Measurements from ENCODE around the gene CDK16. TPM values are rescaled to one million over a fixed set of nuclear protein-coding genes. Genes with fewer than 3 reads are reported as not detected.

CDK16 gene
- total RNA-seq, 1 donor from 2014 or later, result 151 TPM

DNA sequence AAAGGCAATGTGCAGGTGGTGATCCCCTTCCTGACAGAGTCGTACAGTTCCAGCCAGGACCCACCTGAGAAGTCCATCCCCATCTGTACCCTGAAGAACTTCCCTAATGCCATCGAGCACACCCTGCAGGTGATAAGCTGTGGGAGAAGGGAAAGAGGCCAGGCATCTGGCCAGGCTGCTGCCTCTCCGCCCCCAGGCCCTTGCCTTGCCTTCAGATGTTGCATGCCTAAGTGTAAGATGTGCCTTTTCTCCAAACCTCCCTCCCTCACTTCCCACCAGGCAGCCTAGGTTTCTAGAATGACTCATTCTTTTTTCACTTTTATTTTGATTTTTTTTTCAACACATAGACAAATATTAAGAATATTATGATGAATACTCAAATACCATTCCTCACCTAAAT, 12.2 kb upstream of the CDK16 start:
- no peak for DNase-seq (ENCODE audit: low read depth)

DNA sequence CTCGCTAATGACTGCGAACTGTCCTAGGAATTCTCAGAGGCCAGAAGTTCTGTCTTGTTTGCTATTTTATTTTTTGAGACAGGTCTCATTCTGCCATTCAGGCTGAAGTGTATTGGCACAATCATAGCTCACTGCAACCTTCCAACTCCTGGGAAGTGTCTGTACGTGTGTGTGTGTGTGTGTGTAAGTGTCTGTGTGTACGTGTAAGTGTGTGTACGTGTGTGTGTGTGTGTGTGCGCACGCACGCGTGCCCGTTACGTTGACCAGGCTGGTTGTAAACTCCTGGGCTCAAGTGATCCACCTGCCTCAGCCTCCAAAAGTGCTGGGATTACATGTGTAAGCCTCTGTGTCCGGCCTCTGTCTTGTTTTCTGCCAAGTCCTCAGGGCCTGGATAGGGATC, 10.4 kb upstream of the CDK16 start:
- DNase-seq (ENCODE audit: low read depth), result no peak

GRCh38 chrX:47209508-47210238, 8.8 kb upstream of the CDK16 start:
- no peak for DNase-seq (ENCODE audit: low read depth)

GRCh38 chrX:47210661-47211425, 7.6 kb upstream of the CDK16 start:
- no peak for DNase-seq (ENCODE audit: low read depth)

DNA sequence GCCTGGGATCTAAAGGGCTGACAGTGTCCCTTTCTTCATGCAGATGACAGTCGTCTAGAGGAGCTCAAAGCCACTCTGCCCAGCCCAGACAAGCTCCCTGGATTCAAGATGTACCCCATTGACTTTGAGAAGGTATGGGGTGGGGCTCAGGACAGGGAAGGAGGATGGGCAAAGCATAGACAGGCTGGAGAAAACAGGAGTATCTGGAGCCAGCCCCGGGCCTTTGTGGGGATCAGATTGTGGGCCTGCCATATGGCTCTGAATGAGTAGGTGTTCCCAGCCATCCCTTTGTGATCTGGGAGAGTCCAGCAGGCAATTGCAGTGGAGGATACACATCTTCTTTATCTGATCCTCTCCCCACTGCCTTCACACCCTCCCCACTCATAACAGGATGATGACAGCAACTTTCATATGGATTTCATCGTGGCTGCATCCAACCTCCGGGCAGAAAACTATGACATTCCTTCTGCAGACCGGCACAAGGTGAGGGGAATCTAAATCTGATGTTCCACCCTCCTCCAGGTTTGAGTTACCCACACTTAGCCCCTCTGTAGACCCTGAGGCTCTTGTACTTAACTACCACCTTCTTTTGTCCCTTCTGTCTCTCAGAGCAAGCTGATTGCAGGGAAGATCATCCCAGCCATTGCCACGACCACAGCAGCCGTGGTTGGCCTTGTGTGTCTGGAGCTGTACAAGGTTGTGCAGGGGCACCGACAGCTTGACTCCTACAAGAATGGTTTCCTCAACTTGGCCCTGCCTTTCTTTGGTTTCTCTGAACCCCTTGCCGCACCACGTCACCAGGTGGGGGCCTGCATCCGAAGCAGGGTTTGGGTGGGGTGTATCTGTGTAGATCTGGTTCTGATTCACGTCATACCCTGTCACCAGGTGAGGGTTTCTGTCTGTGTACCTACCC, 5.8 kb upstream of the CDK16 start:
- no peak for DNase-seq (ENCODE audit: low read depth)

GRCh38 chrX:47214435-47215077, 3.9 kb upstream of the CDK16 start:
- DNase-seq (ENCODE audit: low read depth), result no peak

DNA sequence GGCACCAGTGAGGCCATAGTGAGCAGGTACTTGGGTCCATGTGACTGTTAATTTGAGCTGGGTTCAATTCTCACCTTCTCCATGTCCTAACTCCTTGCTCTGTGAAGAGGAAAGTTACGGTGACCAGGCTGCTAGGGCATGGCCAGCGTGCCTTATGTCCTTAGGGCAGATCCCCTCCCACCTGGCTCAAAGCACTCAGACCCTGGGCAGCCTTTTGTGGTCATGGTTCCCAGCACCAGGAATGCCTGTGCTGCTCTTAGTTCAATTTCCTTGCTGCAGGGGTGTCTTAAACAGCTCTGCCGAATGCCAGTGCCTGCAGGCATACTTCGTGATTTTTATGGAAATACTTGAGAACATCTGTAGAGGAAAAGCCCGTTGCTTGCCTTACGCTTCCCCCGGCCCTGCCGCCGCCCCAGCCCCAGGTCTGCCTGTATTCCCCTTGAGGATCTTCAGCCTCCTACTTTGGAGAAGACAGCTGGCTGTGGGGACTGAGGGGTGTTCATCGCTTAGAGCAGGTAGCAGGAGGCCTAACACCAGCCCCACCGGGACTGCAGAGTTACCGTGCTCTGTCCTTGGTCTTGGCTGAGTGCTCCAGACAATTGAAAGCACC, 3.1 kb upstream of the CDK16 start:
- no peak for DNase-seq (ENCODE audit: low read depth)

- DNase-seq (ENCODE audit: low read depth), result no peak
These were observed 2.0 kb upstream of the CDK16 start for GRCh38 chrX:47216393-47216925.

- DNase-seq (ENCODE audit: low read depth), result no peak
These were observed 1.2 kb upstream of the CDK16 start for GRCh38 chrX:47217121-47217851.

GRCh38 chrX:47217852-47218279, 615 bp upstream of the CDK16 start:
- DNase-seq (ENCODE audit: low read depth), result peak; percentile 98

DNA sequence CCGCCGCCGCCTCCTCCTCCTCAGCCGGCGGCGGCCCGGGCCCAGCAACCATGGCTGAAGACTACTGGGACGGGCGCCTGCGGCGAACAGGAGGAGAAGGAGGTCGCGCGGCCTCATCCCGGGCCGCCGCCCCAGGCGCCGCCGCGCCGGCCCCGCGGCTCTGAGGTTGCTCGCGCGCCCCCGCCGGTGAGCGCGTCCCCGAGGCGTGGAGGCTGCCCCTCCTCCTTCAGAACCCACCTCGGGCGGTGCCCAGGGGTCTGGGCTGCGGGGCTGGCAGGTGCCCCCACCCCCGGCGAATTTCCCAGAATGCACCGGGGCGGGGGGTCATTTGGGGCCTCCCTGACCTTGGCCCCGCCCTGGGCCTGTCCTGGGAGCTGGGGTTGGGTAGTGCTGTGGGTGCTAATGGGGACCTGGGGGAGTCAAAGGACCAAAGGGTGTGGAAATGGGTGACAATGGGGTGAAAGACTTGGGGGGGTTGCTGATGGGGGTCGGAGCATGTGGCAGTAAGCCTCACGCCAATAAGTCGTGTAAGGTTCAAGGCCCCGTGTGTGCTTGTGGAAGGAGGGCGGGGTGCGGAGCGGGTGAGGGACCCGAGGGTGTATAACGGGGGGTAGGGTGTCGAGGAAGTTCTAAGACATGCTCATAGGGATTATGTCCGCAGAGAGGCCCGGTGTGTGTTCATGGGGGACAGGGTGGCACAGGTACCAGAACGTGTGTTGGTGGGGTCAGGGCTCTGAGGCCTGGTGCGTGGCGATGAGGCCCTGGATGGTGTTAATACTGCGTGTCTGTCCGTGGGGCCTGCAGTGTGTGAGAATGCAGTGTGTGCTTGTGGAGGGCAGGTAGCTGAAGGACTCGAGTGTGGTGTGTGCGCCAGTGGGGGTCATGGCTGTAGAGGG, 687 bp downstream of the CDK16 start:
- DNase-seq (ENCODE audit: low read depth), result no peak

DNA sequence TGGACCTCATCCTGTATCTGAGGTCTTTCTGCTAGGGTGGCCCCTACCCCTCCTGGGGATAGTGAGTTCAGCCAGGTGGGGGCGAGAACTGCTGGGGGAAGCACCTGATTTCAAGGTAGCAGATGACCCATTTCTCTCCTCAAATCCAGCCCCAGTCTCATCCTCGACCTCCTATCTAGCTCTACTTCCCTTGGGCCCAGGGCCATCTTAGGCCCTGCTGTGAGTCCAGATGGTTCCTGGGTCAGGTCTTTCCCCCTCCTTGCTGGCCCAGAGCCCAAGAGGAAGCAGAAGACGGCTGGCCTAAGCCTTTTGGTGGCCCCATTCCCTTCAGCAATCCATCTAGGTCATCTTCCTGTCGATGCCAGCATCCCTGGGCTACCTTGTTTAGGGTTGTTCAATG, 3.3 kb downstream of the CDK16 start:
- no peak for DNase-seq (ENCODE audit: low read depth)

DNA sequence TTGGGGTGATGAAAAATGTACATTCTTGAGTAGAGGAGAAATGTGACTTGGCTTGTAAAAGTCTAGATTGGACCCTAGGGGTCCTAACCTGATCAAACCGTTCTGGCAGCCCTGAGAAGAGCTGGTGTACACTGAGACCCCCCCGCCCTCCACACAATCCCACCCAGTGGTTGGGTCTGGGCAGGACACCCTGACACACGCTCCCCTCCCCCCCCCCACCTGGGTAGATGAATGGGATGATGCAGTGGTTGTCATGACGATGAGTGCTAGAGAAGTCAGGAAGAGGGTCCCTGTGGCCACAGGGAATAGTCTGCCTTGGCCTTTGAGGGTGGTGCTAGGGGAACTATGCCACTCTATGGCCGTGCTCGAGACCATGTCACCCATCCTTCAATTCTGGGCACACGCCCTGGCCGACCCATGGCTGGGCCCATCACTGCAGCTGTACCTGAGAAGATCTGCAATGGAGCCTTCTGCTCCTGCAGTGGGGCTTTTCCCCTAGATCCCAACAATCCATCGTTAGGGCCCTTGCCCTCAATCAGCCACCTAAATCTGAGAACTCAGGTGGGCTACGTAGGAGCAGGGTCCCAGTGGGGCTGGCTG, 4.4 kb downstream of the CDK16 start:
- no peak for DNase-seq (ENCODE audit: low read depth)

DNA sequence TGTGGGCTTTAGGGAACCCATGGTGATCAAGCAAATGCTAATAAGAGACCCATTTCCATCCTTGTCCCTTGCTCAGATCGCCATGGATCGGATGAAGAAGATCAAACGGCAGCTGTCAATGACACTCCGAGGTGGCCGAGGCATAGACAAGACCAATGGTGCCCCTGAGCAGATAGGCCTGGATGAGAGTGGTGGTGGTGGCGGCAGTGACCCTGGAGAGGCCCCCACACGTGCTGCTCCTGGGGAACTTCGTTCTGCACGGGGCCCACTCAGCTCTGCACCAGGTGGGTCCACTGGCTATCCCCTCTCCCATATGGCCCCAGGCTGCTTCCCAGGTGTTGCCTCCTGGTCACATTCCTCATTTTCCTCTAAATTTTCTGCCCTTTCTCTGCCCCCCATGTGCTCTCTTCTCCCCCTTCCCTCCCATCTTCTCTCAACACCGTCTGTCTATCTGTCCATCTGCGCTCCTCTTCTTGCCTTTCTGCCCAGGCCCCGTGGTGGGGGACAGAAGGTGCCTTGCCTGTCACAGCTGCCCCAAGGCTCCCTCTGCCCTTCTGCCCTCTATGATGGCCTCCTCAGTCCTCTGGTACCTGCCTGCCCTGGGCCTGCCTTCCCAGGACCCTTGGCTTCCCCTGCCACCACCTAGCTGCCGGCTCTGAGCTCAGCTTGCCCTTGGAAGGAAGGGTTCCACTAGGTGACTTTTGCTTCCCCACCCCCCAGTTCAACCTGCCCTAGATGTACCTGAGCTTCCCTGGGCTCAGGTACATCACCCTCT, 5.2 kb downstream of the CDK16 start:
- DNase-seq (ENCODE audit: low read depth), result no peak

GRCh38 chrX:47224266-47224895, 5.9 kb downstream of the CDK16 start:
- DNase-seq (ENCODE audit: low read depth), result no peak

DNA sequence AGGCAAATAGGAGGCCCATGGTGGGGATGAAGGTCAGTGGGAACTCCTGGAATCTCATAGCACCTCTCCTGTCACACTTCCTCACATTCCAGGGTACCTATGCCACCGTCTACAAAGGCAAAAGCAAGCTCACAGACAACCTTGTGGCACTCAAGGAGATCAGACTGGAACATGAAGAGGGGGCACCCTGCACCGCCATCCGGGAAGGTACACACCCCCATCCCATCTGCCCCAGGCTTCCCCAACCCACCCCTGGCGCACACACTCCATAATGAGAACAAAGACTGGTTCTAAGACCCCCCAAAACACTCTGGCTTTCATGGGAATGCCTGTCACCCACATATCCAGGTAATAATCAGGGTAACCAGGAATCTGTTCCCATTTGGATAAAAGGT, 6.4 kb downstream of the CDK16 start:
- DNase-seq (ENCODE audit: low read depth), result no peak

DNA sequence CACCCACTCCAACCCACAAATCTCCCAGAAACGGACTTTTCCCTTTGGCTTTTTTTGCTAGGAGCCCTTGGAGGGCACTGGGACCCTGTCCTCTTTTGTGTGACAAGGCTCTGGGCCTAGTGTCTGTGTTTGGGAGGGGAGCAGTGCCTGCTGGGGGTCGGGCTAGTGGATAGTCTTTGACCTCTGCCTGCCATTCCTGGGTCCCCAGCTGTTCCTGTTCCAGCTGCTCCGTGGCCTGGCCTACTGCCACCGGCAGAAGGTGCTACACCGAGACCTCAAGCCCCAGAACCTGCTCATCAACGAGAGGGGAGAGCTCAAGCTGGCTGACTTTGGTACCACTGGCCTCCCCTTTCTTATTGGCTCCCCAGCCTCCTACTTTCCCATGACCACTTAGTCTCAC, 7.6 kb downstream of the CDK16 start:
- DNase-seq (ENCODE audit: low read depth), result no peak

All from myocyte (in vitro differentiated cells).